Stimulated activated CD8-positive, alpha-beta memory T cell treated with anti-CD3 and anti-CD28 coated beads, Interleukin-2, amount 100 ng/mL, for 1 hour (primary cell): ENCODE data around the gene TMEM273.

Experiments used
- DNase-seq, 2 donors: peaks; one replicate each; pipeline ENCODE4 v3.0.0-alpha.2; 2020; ENCODE audit warnings: low read depth in 2 of 2

TMEM273 gene, protein sequence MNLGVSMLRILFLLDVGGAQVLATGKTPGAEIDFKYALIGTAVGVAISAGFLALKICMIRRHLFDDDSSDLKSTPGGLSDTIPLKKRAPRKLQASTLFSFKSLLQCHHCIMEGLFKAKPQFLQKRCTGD

DNA sequence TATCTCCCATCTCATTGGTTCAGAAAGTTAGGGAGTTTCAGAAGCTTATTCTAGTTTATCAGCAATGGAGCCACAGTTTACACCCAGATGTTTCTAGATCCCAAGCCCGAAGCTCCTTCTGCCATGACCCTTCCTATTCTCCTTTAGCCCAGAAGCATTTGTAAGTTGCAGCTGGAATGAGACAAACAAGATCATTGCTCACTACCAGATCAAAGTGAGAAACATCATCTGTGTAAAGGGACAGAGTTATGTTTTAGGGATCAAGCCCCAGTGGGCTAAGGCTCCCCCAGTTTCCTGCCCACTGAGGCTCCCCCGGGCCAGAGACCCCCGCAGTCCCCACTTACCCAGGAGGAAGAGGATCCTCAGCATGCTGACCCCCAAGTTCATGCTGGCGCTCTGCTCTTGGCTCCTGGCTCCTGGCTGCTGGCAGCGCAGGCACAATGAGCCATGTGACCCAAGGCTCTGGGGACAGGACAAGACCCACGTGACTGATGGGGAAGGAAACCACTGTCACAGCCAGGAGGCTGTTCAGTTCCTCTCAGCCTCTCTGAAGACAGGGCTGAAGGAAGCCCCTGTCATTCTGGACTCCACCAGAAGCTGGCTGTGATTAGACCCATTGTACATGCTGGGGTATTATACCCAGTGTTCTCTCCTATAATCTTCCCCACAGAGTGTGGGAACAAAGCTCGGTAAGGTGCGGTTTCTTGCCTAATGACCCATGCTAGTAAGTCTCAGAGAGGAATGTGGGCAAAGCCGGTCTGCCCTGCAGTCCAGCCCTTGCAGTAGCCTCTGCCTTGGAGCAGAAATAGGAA lies at the start of gene TMEM273:
Gene TMEM273 (minus strand): TSS at position 442 of the 812 bp plus-strand sequence. CDS start 55 bp downstream, at position 387.
- no peak for DNase-seq

DNA sequence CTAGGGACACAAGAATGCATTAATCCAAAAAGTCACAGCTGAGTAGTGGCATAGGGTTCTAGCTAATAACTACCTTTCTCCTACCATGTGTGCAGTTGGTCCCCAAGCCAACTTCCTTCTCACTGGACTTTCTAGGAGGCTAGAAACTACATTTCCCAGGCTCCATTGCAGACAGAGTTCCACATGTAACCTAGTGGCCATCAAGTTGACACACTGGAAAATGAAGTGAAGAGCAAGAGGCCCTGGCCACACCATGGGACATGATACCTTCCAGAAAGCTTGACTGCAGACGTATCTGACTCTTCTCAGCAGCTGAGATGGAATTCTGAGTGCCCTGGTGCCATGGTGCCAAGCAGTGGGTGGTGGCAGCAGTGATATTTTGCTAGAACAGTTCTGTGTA lies 49.8 kb upstream of the TMEM273 start:
- no peak for DNase-seq

DNA sequence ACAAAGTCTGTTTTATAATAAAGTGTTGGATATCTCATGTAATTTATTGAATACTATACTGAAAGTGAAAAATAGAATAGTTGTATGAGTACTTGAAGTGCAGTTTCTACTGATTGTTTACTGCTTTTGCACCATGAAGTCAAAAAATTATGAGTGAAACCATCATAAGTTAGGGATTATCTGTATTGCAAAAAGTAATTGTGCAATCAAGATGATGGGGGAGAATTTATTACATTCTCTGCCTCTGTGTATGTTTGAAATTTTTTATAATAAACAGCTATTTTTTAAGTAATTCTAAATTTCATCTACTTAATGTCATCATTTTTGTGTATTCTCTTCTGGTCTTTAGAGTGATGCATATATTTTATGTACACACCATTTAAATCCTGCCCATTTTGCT lies 47.2 kb upstream of the TMEM273 start:
- no peak for DNase-seq

- no peak for DNase-seq
These were observed 43.1 kb upstream of the TMEM273 start for GRCh38 chr10:49231086-49231820.

GRCh38 chr10:49230004-49230403 lies 41.8 kb upstream of the TMEM273 start:
- DNase-seq = no peak

GRCh38 chr10:49228677-49229076 lies 40.5 kb upstream of the TMEM273 start:
- no peak for DNase-seq

DNA sequence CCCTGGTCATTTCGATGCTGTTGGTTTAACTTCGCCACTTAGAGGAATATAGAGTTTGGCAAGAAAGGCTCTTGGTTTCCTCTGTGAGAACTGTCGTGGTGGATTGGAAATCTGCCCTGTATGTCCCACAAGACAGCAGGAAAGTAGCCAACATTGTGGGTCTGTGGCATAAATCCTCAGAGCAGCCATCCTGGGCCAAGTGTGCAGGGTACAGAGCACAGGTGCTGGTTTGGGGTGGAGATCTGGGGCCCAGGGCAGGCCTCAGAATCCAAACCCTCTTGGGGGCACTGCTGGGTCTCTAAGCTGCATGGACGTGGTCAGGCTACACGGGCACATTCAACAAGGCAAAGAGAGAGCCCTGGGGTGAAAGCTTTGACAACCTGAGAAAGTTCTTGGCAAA lies 39.2 kb upstream of the TMEM273 start:
- DNase-seq = no peak

DNA sequence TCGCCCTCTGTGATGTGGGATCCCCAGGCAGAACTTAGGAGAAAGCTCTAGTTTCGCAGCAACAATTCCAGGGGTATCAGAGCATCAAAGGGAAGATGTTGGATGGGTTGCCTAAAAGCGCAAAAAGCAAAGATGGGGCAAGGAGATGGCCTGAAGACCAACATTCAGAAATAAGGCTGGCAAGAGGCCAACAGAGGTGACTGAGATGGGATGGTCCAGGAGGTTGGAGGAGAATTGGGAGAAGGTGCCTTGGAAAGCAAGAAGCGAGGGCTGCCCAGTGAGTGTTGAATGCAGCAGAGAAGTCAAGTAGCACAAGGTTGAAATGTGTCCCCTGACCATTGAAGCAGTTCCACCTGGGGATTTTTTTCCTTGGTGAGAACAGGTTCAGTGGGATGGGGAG lies 38.4 kb upstream of the TMEM273 start:
- no peak for DNase-seq

GRCh38 chr10:49225218-49225876 lies 37.2 kb upstream of the TMEM273 start:
- no peak for DNase-seq

DNA sequence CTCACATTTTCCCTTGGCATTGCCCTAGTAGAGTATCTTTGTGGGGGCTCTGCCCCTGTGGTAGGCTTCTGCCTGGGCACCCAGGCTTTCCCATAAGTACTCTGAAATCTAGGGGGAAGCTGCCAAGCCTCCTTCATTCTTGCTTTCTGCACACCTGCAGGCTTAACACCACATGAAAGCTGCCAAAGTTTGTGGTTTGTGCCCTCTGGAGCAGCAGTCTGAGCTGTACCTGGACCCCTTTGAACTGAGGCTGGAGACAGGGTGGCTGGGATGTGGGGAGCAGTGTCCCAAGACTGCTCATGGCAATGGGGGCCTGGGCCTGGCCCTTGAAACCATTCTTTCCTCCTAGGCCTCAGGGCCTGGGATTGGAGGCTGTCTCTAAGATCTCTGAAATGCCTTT lies 35.0 kb upstream of the TMEM273 start:
- DNase-seq = no peak

GRCh38 chr10:49222170-49222569 lies 34.0 kb upstream of the TMEM273 start:
- DNase-seq = no peak

GRCh38 chr10:49220679-49221078 lies 32.5 kb upstream of the TMEM273 start:
- DNase-seq = no peak

DNA sequence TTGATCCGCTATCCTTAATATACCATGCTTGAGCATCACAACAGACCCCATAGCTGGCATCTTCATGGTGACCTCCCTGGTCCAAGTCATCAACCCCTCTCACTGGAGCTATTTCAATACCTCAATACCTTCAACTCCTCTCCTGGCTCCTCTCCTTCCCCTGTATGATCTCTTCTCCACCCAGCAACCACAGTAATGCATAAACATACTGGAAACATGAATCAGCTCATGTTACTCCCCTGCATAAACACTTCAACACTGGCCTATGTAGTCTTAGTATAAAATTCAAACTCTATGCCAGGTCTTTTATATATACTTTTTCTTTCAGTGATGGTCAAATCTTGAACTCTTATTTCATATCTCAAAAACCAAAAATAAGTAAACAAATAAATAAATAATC lies 31.8 kb upstream of the TMEM273 start:
- no peak for DNase-seq

DNA sequence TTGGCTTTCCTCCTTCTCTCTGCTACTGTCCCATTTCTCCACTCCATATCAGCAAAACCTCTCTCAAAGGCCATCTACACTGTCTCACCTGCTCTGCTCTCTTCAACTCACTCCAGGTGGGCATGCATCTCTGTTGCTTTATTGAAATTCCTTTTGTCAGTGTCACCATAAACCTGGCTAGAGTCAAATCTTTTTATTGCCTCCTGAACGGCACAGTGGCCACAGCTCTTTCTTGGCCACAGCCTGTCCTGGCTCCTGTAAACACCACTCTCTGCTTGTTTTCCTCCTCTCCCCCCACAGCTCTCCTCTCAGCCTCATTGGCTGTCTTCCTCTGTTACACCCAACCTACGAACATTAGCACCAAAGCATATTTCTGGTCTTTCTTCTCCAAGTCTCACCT lies 31.1 kb upstream of the TMEM273 start:
- no peak for DNase-seq

GRCh38 chr10:49218480-49218879 lies 30.3 kb upstream of the TMEM273 start:
- no peak for DNase-seq

- DNase-seq = no peak
These were observed 29.5 kb upstream of the TMEM273 start for GRCh38 chr10:49217645-49218044.

- DNase-seq = no peak
These were observed 25.0 kb upstream of the TMEM273 start for GRCh38 chr10:49213211-49213610.

GRCh38 chr10:49212783-49213182 lies 24.6 kb upstream of the TMEM273 start:
- DNase-seq = no peak

DNA sequence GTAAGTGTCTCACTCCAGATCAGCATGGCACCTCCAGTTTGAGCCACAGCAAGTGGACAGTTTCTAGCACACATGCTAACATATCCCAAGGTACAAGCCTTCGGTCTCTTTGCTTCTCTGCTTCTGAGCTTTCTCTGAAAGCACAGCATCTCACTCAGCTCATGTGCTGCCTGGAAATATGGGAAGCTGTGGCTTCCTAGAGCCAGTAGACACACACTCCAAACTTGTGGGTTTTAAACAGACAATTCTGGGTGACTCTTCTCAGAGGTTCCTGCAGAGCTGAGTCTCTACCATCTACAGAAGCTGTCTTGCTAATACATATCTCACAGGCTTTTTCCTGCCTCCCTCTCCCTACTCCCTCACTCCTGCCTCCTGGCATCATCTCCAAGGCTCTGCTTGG lies 23.9 kb upstream of the TMEM273 start:
- DNase-seq = no peak

GRCh38 chr10:49208996-49209395 lies 20.8 kb upstream of the TMEM273 start:
- no peak for DNase-seq

DNA sequence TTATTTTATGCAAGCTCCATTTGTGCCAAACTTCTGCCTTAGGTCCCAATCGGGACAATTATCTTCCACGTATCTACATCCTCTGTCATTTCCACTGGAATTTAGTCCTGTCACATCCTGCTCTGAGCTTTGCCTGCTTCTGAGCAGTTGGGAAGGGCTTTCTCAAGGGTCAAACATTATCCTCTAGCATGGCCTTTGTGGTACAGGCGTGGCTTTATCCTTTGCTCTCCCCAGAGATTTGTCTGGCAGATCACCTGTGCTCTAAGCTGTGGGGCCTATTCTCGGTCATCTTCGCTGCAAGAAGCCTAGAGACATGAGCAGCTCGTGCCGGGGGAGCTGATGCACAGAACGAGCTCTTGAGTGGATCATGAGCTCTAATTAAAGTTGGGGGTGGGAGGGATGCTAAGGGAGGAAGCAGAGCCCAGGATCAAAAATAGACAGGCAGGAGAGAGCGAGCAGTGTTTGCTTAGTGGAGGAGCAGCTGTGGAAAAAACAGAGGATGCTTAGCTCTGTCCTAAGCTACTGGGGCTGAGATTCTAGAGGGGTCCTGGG lies 19.8 kb upstream of the TMEM273 start:
- DNase-seq = no peak

- no peak for DNase-seq
These were observed 18.9 kb upstream of the TMEM273 start for GRCh38 chr10:49207113-49207512.
